ENCODE data around the gene KRTAP2-2. TPM values are rescaled to one million over a fixed set of nuclear protein-coding genes. Genes with fewer than 3 reads are reported as not detected.
"Not testable (repeated sequence)": the region's sequence is repeated elsewhere in the genome, so short reads cannot be mapped to it uniquely, and the experiment has no call there.

Gene KRTAP2-2
- polyA plus RNA-seq, 6 donors from 2014 or later: not detected

DNA sequence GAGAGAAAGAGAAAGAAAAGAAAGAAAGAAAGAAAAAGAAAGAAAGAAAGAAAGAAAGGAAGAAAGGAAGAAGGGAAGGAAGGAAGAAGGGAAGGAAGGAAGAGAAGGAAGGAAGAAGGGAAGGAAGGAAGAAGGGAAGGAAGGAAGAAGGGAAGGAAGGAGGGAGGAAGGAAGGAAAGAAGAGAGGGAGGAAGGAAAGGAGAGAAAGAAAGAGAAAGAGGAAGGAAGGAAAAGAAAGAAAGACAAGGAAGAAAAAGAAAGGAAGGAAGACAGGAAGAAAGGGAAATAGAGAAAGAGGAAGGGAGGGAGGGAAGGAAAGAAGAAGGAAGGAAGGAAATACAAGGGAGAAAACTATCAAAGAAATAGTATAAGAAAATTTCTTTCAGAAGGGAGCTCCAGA is 21.8 kb upstream of the KRTAP2-2 start:
- no peak for DNase-seq
- Mint-ChIP-seq H3K9me3 (peaks cover 0 to 8% (median 0%) of the 10 kb centered on the region in 7 donors), H3K36me3 (peaks cover 0 to 9% of the 10 kb centered on the region in 2 donors), H3K4me3 (no peak overlapping the region), H3K4me1 (peaks cover 0 to 7% (median 2%) of the 10 kb centered on the region in 3 donors), H3K27ac (peak overlapping the region in 1 of 6 donors; percentile 20), H3K27me3 (peaks cover 17 to 38% (median 20%) of the 10 kb centered on the region in 3 donors)
- no peak for ATAC-seq (ENCODE audit: low read depth in 2 of 2)

DNA sequence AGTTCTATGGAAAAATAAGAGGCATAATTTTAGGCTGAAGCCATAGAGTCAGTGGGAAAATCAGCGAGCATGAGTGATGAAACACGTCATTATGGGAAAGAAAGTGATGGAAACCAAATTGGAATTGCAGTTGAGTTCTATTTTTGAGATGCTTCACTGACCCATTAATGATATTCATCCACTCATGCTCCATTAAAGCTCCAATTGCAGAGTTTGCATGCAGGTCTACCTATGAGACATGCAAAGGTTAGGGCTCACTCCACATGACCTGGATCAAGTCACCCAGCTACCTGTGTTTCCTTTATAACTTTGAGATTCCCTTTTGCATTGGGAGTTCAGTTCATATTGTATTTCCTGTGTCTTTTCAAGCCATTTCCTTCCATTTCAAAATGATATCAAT is 18.6 kb upstream of the KRTAP2-2 start:
- Mint-ChIP-seq H3K36me3 (peaks cover 0 to 9% of the 10 kb centered on the region in 2 donors), H3K4me1 (peaks cover 0 to 7% (median 2%) of the 10 kb centered on the region in 3 donors), H3K27ac (no peak overlapping the region), H3K9me3 (peaks cover 0 to 8% (median 0%) of the 10 kb centered on the region in 7 donors), H3K4me3 (no peak overlapping the region), H3K27me3 (peaks cover 12 to 30% (median 17%) of the 10 kb centered on the region in 3 donors)
- no peak for ATAC-seq (ENCODE audit: low read depth in 2 of 2)
- no peak for DNase-seq

DNA sequence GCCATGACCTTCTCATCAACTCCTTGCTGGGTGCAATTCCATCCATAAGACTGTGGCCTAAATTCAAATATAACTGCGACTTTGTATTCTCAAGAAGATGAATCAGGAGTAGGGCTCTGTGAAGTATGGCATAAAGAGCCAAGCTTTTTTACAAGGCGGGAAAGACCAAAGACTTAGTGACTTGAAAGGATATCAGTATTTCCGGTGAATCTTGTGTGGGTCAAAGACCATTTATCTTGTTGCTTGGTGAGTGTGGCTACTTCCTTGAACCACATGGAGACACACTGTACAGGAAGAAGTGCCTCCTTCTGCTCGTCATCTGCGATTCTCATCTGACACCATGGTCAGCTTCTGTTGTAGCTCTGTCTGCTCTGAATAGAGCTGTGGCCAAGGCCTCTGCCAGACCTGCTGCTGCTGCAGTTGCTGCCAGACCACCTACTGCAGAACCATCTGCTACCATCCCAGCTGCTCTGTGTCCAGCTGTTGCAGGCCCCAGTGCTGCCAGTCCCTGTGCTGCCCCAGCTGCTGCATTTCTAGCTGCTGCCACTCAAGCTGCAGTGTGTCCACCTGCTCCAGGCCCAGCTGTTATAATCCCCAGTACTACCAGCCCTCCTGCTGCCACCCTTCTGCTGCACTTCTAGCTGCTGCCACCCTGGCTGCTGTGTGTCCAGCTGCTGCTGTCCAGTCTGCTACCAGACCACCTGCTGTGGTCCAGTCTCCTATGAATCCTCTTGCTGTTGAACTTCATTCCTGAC is 16.8 kb upstream of the KRTAP2-2 start:
- DNase-seq (no peak), ATAC-seq (ENCODE audit: low read depth in 2 of 2) (no peak)
- peaks cover 6 to 26% (median 11%) of the 10 kb centered on the region in 3 donors for H3K27me3 Mint-ChIP-seq
- peaks cover 0 to 4% (median 2%) of the 10 kb centered on the region in 3 donors for H3K4me1 Mint-ChIP-seq
- peaks cover 0 to 5% (median 0%) of the 10 kb centered on the region in 7 donors for H3K9me3 Mint-ChIP-seq
- H3K36me3 Mint-ChIP-seq: peaks cover 0 to 6% of the 10 kb centered on the region in 2 donors
- peak overlapping the region in 1 of 6 donors; percentile 94 for H3K27ac Mint-ChIP-seq
- H3K4me3 Mint-ChIP-seq: no peak overlapping the region

DNA sequence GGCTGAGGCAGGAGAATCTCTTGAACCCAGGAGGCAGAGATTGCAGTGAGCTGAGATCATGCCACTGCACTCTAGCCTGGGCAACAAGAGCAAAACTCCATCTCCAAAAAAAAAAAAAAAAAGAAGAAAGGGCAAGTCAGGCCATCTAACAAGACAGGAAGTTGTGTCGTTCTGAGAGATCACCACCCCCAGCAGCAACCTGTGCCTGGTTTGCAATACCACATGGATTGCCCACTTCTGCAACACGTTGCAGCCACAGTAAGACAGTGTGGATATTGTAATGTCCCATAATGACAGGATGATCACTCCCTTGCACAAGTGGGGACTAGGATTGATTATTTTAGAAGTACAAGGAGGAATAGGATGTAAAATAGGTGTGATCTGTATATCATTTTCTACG is 14.0 kb upstream of the KRTAP2-2 start:
- H3K27ac Mint-ChIP-seq: peak overlapping the region in 1 of 6 donors; percentile 44

DNA sequence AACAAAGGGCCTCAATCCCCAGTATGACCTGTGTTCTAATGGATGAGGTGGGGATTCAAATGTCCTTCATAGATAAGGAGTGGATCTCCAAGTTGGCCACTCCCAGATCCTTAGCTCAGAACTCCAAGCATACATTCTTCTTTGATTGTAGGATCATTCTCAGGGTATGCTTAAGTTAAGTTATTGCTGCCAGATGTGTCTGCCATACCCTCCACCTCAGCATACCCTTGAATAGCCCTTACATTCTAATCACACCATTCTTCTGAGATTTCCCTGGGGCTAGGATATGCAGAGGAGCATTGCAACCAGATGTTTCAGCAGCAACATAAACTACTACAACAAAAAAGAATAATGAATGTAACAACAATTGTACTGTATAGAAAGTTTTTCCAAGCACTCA is 12.3 kb upstream of the KRTAP2-2 start:
- H3K36me3 Mint-ChIP-seq: no peaks in the 10 kb centered on the region
- peak overlapping the region in 1 of 8 donors; percentile 16 for H3K4me3 Mint-ChIP-seq
- peaks cover 0 to 5% (median 0%) of the 10 kb centered on the region in 7 donors for H3K9me3 Mint-ChIP-seq
- ATAC-seq (ENCODE audit: low read depth in 2 of 2) (no peak), DNase-seq (no peak)
- H3K4me1 Mint-ChIP-seq: no peaks in the 10 kb centered on the region
- peaks cover 3 to 10% (median 5%) of the 10 kb centered on the region in 3 donors for H3K27me3 Mint-ChIP-seq
- peak overlapping the region in 1 of 6 donors; percentile 35 for H3K27ac Mint-ChIP-seq

More for the DNA sequence above, 14.0 kb upstream of the KRTAP2-2 start:
- Mint-ChIP-seq H3K9me3 (peaks cover 0 to 5% (median 0%) of the 10 kb centered on the region in 7 donors), H3K27me3 (peaks cover 2 to 7% (median 3%) of the 10 kb centered on the region in 3 donors), H3K4me1 (no peaks in the 10 kb centered on the region), H3K36me3 (no peaks in the 10 kb centered on the region), H3K4me3 (no peak overlapping the region)
- ATAC-seq (ENCODE audit: low read depth in 2 of 2) (no peak), DNase-seq (no peak)

DNA sequence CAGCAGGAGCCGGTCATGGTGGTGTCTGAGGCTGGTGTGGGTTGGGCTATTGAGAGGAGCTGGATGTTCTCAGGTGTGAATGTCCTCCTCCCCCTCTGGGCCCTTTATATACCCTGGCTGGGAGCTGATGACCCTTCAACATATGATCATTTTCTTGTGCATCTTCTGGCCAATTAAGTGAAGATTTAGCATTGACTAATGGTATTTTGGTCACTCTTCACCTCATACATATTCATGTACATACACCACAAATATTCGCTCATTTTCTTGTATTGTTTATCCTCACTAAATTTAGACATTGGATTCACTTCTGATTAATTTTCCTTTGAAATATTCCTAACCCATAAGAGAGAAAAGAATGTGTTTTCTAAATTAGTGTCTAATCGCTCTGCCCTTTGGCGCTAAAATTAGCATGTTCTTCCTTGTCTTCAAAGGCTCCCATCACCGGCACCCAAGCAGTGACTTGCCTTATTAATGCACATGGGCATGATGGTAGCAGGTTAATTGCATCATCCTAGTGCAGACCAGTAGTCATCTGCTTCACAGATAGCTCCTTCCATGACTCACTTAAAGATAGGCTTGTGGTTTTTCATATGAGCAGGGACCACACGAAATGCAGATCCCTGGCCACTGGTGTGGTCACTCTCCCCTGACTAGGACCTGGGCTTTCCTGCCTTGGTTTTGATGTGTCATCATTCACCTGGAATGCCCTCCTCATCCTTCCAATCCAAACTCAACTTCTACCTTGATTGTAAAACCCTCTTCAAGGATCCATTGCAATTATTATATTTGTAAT is 11.0 kb upstream of the KRTAP2-2 start, which contains the start of gene KRTAP2-4:
Gene KRTAP2-4, minus strand, starts transcription at position 51 of the 796 bp plus-strand sequence. Its CDS starts 34 bp downstream, at position 17.
- DNase-seq: no peak
- no peaks in the 10 kb centered on the region for H3K36me3 Mint-ChIP-seq
- no peak within 1 kb of the TSS for H3K27ac Mint-ChIP-seq
- peaks cover 9 to 21% (median 10%) of the 10 kb centered on the region in 3 donors for H3K27me3 Mint-ChIP-seq
- ATAC-seq (ENCODE audit: low read depth in 2 of 2): no peak
- peaks cover 0 to 5% (median 0%) of the 10 kb centered on the region in 7 donors for H3K9me3 Mint-ChIP-seq
- no peaks in the 10 kb centered on the region for H3K4me1 Mint-ChIP-seq
- H3K4me3 Mint-ChIP-seq: no peak within 1 kb of the TSS

DNA sequence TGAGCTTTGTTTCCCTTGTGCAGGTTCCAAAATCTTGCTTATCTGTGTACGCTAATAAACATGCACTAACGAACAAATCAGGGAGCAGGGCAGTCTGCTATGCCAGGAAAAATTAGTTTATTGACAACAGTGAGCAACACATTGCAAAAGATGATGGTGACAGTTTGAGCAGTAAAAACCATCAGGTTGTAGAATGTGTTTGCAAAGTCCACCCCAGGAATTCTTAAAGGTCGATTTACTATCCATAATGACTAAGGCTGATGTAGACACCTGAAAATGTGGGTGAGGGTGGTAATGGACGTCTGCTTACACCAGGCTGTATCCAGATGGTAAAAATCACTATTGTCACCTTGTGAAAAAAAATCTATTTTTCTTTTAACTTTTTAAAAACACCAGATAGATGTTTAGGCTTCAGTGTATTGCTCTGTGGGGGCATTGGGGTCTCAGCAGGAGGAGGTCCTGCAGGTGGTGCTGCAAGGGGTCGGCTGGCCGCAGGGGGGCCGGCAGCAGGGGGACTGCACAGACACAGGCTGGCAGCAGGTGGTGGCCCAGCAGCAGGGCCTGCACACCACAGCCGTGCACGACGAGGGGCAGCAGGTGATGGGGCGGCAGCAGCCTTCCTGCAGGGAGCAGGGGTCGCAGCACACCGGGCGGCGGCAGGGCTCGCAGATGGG is 10.1 kb upstream of the KRTAP2-2 start:
- peaks cover 17 to 30% (median 19%) of the 10 kb centered on the region in 3 donors for H3K27me3 Mint-ChIP-seq
- not testable (repeated sequence) for ATAC-seq (ENCODE audit: low read depth in 2 of 2); DNase-seq; H3K27ac Mint-ChIP-seq; H3K4me1 Mint-ChIP-seq; H3K9me3 Mint-ChIP-seq; H3K36me3 Mint-ChIP-seq; H3K4me3 Mint-ChIP-seq

DNA sequence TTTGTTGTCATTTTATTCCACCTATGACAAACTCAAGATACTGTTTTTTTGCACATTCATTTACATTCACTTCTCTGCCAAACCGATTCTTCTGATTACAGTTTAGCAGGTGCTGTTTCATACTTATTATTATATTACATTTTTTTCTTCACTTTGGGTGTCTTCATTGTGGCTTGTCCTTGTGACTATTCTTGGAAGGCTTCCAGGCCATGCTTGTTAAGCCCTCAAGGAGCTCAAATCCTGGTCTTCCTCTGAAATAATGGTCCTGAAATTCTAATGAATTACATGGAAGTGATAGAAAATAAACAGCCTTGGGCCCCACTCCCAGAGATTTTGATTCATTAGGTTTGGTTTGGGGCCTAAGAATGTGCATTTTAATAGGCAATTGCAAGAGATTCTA is 9.3 kb upstream of the KRTAP2-2 start:
- Mint-ChIP-seq H3K27ac (peak overlapping the region in 2 of 6 donors; percentile 1 to 51), H3K4me1 (peaks cover 0 to 3% (median 0%) of the 10 kb centered on the region in 3 donors), H3K36me3 (peaks cover 0 to 3% of the 10 kb centered on the region in 2 donors), H3K27me3 (peaks cover 23 to 35% (median 27%) of the 10 kb centered on the region in 3 donors), H3K9me3 (peaks cover 0 to 5% (median 0%) of the 10 kb centered on the region in 7 donors), H3K4me3 (no peak overlapping the region)
- no peak for ATAC-seq (ENCODE audit: low read depth in 2 of 2)
- DNase-seq: no peak

DNA sequence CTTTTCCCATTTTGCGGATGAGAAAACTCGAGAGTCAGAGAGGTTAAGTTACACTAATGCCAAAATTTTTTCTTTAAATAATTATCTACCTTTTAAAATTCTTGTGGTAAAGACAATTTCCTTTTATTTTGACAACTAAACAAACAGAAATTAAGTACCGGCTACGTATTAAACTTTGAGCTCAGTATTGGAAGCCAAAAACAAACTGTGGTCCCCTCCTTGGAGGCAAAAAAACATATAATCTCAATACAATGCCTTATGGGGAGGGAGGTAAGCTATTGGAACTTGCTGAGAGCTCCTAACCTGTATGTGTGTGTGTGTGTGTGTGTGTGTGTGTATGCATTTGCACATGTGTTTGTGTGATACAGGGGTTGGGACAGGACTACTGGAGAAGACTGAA is 8.4 kb upstream of the KRTAP2-2 start:
- Mint-ChIP-seq H3K9me3 (peaks cover 0 to 3% (median 0%) of the 10 kb centered on the region in 7 donors), H3K27me3 (peaks cover 29 to 39% (median 35%) of the 10 kb centered on the region in 3 donors), H3K4me3 (no peak overlapping the region), H3K27ac (no peak overlapping the region), H3K4me1 (peaks cover 0 to 5% (median 0%) of the 10 kb centered on the region in 3 donors), H3K36me3 (peaks cover 0 to 6% of the 10 kb centered on the region in 2 donors)
- DNase-seq (no peak), ATAC-seq (ENCODE audit: low read depth in 2 of 2) (no peak)

DNA sequence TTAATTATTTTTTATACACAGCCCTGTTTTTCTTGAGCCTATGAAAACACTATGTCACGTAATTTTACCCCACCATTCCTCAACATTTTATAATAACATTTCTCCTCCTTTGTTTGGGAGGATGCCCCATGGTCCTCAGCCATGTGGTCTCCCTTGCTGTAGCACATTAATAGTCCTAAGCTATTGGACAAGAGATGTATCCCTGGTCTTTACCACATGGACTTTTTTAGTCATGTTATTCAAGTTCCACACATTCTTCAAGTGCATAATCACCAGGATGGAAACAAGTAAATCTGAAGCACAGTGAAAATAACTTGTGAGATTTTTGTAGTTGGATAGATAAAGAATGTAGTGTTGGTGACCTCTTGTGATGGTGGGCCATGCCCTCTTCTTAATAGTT is 6.9 kb upstream of the KRTAP2-2 start:
- ATAC-seq (ENCODE audit: low read depth in 2 of 2): no peak
- Mint-ChIP-seq H3K27ac (no peak overlapping the region), H3K4me1 (peaks cover 0 to 5% (median 0%) of the 10 kb centered on the region in 3 donors), H3K9me3 (peaks cover 0 to 9% (median 4%) of the 10 kb centered on the region in 7 donors), H3K27me3 (peaks cover 39 to 47% (median 46%) of the 10 kb centered on the region in 3 donors), H3K36me3 (peaks cover 0 to 14% of the 10 kb centered on the region in 2 donors), H3K4me3 (no peak overlapping the region)
- no peak for DNase-seq

DNA sequence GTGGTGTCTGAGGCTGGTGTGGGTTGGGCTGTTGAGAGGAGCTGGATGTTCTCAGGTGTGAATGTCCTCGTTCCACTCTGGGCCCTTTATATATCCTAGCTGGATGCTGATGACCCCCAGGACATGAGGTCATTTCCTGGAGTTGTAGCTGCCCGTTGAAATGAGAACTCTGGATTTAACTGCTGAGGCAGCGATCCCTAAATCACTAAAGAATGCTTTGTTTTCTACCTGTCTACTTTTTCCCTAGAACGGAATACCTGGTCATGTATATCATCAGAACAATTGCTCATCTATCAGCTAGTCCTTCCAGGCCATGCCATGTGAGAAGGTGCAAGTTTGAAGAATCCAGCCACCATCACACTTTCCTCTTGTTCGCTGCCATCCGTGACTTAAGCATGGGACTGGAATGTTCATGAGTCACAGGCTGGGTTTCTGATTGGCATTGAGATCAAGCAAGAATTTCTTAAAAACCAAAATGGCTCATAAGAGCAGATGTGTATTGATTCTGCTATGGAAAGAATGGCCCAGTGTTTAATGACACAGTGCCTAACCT is 5.1 kb upstream of the KRTAP2-2 start, which contains the start of gene KRTAP2-3:
Gene KRTAP2-3, minus strand, starts transcription at position 63 of the 553 bp plus-strand sequence. CDS start 64 bp downstream, outside the sequence.
- Mint-ChIP-seq H3K36me3 (peaks cover 0 to 14% of the 10 kb centered on the region in 2 donors), H3K4me1 (peaks cover 0 to 5% (median 0%) of the 10 kb centered on the region in 3 donors), H3K27ac (peak within 1 kb of the TSS in 2 of 6 donors; percentile 3 to 29), H3K27me3 (peaks cover 39 to 47% (median 46%) of the 10 kb centered on the region in 3 donors), H3K9me3 (peaks cover 0 to 9% (median 4%) of the 10 kb centered on the region in 7 donors), H3K4me3 (peak within 1 kb of the TSS in 1 of 8 donors; percentile 29)
- DNase-seq (no peak), ATAC-seq (ENCODE audit: low read depth in 2 of 2) (no peak)

DNA sequence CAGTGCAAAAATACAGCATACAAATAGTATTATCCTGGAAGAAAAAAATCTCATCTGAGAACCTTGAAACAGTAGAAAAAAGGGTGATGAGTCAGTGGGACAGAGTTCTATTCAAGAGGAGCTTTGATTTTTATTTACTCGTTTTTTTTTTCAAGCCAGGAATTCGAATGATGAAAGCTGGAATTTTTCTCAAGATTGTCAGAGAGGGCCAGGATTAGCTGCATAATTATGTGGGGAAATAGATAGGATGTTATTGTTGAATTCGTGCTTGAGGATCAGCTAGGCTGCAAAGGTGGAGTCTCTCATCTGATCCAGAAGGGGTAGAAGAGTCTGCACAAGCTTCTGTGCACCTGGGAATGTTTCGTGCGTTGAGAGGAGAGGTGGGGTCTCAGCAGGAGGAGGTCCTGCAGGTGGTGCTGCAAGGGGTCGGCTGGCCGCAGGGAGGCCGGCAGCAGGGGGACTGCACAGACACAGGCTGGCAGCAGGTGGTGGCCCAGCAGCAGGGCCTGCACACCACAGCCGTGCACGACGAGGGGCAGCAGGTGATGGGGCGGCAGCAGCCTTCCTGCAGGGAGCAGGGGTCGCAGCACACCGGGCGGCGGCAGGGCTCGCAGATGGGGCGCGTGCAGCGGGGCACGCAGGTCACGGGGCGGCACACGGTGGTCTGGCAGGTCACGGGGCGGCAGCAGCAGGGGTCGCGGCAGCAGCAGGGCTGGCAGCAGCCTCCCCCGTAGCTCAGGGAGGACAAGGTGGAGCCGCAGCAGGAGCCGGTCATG is 4.4 kb upstream of the KRTAP2-2 start:
- H3K27ac Mint-ChIP-seq; H3K9me3 Mint-ChIP-seq; H3K4me1 Mint-ChIP-seq; DNase-seq; ATAC-seq (ENCODE audit: low read depth in 2 of 2): not testable (repeated sequence)
- H3K36me3 Mint-ChIP-seq: peaks cover 0 to 14% of the 10 kb centered on the region in 2 donors
- peak overlapping the region in 1 of 8 donors; percentile 29 for H3K4me3 Mint-ChIP-seq
- H3K27me3 Mint-ChIP-seq: peaks cover 39 to 48% (median 46%) of the 10 kb centered on the region in 3 donors
